Liver (tissue), 9 donors: ENCODE measurements around the gene CCNB3. TPM values are rescaled to one million over a fixed set of nuclear protein-coding genes. Genes with fewer than 3 reads are reported as not detected.

ENCODE experiments used
- DNase-seq: peaks from one replicate; pipeline ENCODE4 v3.0.0-alpha.2; 2017; ENCODE audit warnings: low spot score
- H3K27ac ChIP-seq, 2 donors: one replicate each; pipeline ENCODE4 v1.7.0; 2013; ENCODE audit warnings: inconsistent platforms in 2 of 2, low read length in 2 of 2, control low read depth in 1 of 2, low read depth in 1 of 2, mild to moderate bottlenecking in 1 of 2
- H3K27me3 ChIP-seq, 4 donors: one replicate each; pipeline versions ENCODE4 v1.6.1 to v1.7.0; 2013; ENCODE audit warnings: low read length in 3 of 4, inconsistent platforms in 1 of 4, mild to moderate bottlenecking in 1 of 4, moderate library complexity in 1 of 4; ENCODE audit not compliant: control insufficient read depth in 4 of 4, insufficient read depth in 4 of 4
- H3K36me3 ChIP-seq, 4 donors: one replicate each; pipeline versions ENCODE4 v1.6.1 to v1.7.0; 2013; ENCODE audit warnings: low read length in 3 of 4, mild to moderate bottlenecking in 3 of 4, low read depth in 1 of 4, moderate library complexity in 1 of 4; ENCODE audit not compliant: control insufficient read depth in 4 of 4, insufficient read depth in 3 of 4
- H3K4me1 ChIP-seq, 4 donors: one replicate each; pipeline versions ENCODE4 v1.6.1 to v1.7.0; 2013; ENCODE audit warnings: low read length in 3 of 4, mild to moderate bottlenecking in 3 of 4, moderate library complexity in 1 of 4; ENCODE audit not compliant: control insufficient read depth in 4 of 4, insufficient read depth in 4 of 4
- H3K4me3 ChIP-seq, 3 donors: one replicate each; pipeline versions ENCODE4 v1.6.1 to v1.7.0; 2013; ENCODE audit warnings: low read length in 3 of 3, control low read depth in 1 of 3, low read depth in 1 of 3, mild to moderate bottlenecking in 1 of 3
- H3K9ac ChIP-seq, 2 donors: one replicate each; pipeline ENCODE4 v1.7.0; 2013; ENCODE audit warnings: low read length in 2 of 2, mild to moderate bottlenecking in 2 of 2, moderate library complexity in 2 of 2, control low read depth in 1 of 2, low read depth in 1 of 2
- H3K9me3 ChIP-seq, 4 donors: one replicate each; pipeline versions ENCODE4 v1.6.1 to v1.7.0; 2013; ENCODE audit warnings: low read length in 3 of 4; ENCODE audit not compliant: control insufficient read depth in 4 of 4
- ATF3 ChIP-seq: IDR thresholded peaks from 2 replicates; pipeline ENCODE4 v1.6.1; 2016; ENCODE audit warnings: antibody characterized with exemption
- CTCF ChIP-seq: fragments of 150-350 bp; IDR thresholded peaks from 2 replicates; pipeline ENCODE4 v1.5.1; 2017; ENCODE audit warnings: improper control_type of control experiment, low read depth, low read length; ENCODE audit not compliant: missing input control
- EGR1 ChIP-seq, 2 donors: IDR thresholded peaks; 2 replicates each; pipeline ENCODE4 v1.6.1; 2016 to 2018; ENCODE audit warnings: antibody characterized with exemption in 2 of 2, low read depth in 2 of 2
- FOXA1 ChIP-seq: IDR thresholded peaks from 2 replicates; pipeline ENCODE4 v1.6.1; 2016; ENCODE audit warnings: antibody characterized with exemption
- FOXA2 ChIP-seq: IDR thresholded peaks from 2 replicates; pipeline ENCODE4 v1.6.1; 2016; ENCODE audit warnings: antibody characterized with exemption
- MAX ChIP-seq: IDR thresholded peaks from 2 replicates; pipeline ENCODE4 v1.6.1; 2016; ENCODE audit warnings: antibody characterized with exemption
- NR2F2 ChIP-seq: IDR thresholded peaks from 2 replicates; pipeline ENCODE4 v1.6.1; 2016; ENCODE audit warnings: antibody characterized with exemption
- RAD21 ChIP-seq, 2 donors: IDR thresholded peaks; 2 replicates each; pipeline ENCODE4 v1.6.1; 2016; ENCODE audit warnings: antibody characterized with exemption in 2 of 2, mild to moderate bottlenecking in 2 of 2
- REST ChIP-seq: IDR thresholded peaks from 2 replicates; pipeline ENCODE4 v1.6.1; 2016; ENCODE audit warnings: antibody characterized with exemption, mild to moderate bottlenecking
- TAF1 ChIP-seq: conservative IDR thresholded peaks from 2 replicates; pipeline ENCODE4 v1.6.1; 2016; ENCODE audit warnings: antibody characterized with exemption, mild to moderate bottlenecking
- YY1 ChIP-seq: IDR thresholded peaks from 2 replicates; pipeline ENCODE4 v1.6.1; 2016; ENCODE audit warnings: antibody characterized with exemption, mild to moderate bottlenecking
- ZBTB33 ChIP-seq: IDR thresholded peaks from 2 replicates; pipeline ENCODE4 v1.6.1; 2016; ENCODE audit warnings: antibody characterized with exemption
- WGBS: extraction: QIAGEN DNeasy Blood & Tissue Kit; methylation state at CpG from one replicate; pipeline ENCODE4 v1.1.7; 2013; 5-methylcytosine and 5-hydroxymethylcytosine counted together
- polyA plus RNA-seq, 2 donors: library from polyadenylated mRNA; stranded (reverse) in 1 of 2; unstranded in 1 of 2; fragments of 200-250 nt in 1 of 2; fragments of >200 nt in 1 of 2; fragmentation: Nextera tagmentation in 1 of 2; extraction: Ambion mirVana in 1 of 2; gene quantifications; one replicate each; pipeline versions ENCODE4 v1.2.1 to v1.2.3, GENCODE V29; 2013 to 2015
- total RNA-seq, 2 donors: library from RNA; depleted of rRNA; stranded (reverse); fragments of >200 nt; gene quantifications; one replicate each; pipeline ENCODE4 v1.2.3, GENCODE V29; 2014
- donor health status: healthy.
- donor health status: healthy.
- donor health status: healthy.
- donor health status: healthy.
- donor health status: healthy.

Gene CCNB3
- total and polyA plus RNA-seq, 4 donors: 0.42 to 5.9 (median 0.49) TPM

GRCh38 chrX:50375481-50376267 lies 171.1 kb downstream of the CCNB3 start:
- DNase-seq: no peak
- Histone ChIP-seq H3K4me1 (no peaks in the 10 kb centered on the region), H3K27me3 (peaks cover 0 to 2% (median 0%) of the 10 kb centered on the region in 4 donors), H3K9me3 (no peaks in the 10 kb centered on the region), H3K36me3 (no peaks in the 10 kb centered on the region), H3K27ac (no peak overlapping the region), H3K4me3 (no peak overlapping the region), H3K9ac (no peak overlapping the region)
- WGBS: 85% methylated on average over 9 of the region's 9 CpGs
- TF ChIP-seq FOXA2: no peak
- no peak for TF ChIP-seq ZBTB33

- no peak overlapping the region for H3K27ac ChIP-seq
Measured at GRCh38 chrX:50381729-50382415, 177.3 kb downstream of the CCNB3 start.

More at GRCh38 chrX:50381729-50382415, 177.3 kb downstream of the CCNB3 start:
- no peaks in the 10 kb centered on the region for H3K4me1 ChIP-seq
- H3K4me3 ChIP-seq: no peak overlapping the region
- H3K27me3 ChIP-seq: no peaks in the 10 kb centered on the region
- H3K9me3 ChIP-seq: no peaks in the 10 kb centered on the region
- no peak for TF ChIP-seq ATF3
- TF ChIP-seq FOXA2: no peak
- TF ChIP-seq CTCF: no peak
- no peak for TF ChIP-seq ZBTB33
- TF ChIP-seq NR2F2: no peak
- TF ChIP-seq EGR1 (IDR thresholded peaks at IDR 0.05; ENCODE audit: low read depth in 2 of 2): no peak
- no peak for TF ChIP-seq FOXA1
- no peak for TF ChIP-seq MAX
- TF ChIP-seq YY1: no peak
- TF ChIP-seq REST: no peak
- no peak for TF ChIP-seq TAF1
- no peak for TF ChIP-seq RAD21 (IDR thresholded peaks at IDR 0.05)
- DNase-seq: no peak
- no peak overlapping the region for H3K9ac ChIP-seq
- WGBS: 66% methylated on average over 5 of the region's 5 CpGs
- no peaks in the 10 kb centered on the region for H3K36me3 ChIP-seq
